Measurements from ENCODE around the gene CES2.
"Not testable (repeated sequence)": the region's sequence is repeated elsewhere in the genome, so short reads cannot be mapped to it uniquely, and the experiment has no call there.

The CES2 gene

DNA sequence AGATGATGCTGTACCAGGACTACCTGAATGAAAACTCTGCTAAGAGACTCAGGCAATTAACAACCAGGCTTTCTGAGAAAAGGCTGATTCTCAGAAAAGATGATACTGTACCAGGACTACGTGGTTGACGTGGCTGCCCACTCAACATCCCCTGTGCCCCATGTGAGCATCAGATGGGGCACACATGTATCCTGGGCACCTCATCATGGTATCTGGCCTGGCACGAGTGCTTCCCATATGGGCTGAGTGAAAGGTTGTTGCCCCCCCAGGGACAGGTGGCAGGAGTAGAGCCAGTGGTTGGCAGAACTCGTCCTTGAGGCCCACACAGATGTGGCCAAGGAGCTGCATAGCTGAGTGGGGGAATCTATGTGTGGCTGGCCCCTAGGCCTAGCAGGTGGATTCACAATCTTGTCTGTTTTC, 49.6 kb downstream of the CES2 start:
- no peak for DNase-seq

GRCh38 chr16:66986559-66986958, 51.2 kb downstream of the CES2 start:
- DNase-seq = no peak

- DNase-seq = no peak
Measured at GRCh38 chr16:66988197-66988788, 53.0 kb downstream of the CES2 start, which contains the start of gene CES4A. TSS of gene CES4A (plus strand) at chr16:66988589. CDS start at chr16:66988773, 184 bp downstream.

DNA sequence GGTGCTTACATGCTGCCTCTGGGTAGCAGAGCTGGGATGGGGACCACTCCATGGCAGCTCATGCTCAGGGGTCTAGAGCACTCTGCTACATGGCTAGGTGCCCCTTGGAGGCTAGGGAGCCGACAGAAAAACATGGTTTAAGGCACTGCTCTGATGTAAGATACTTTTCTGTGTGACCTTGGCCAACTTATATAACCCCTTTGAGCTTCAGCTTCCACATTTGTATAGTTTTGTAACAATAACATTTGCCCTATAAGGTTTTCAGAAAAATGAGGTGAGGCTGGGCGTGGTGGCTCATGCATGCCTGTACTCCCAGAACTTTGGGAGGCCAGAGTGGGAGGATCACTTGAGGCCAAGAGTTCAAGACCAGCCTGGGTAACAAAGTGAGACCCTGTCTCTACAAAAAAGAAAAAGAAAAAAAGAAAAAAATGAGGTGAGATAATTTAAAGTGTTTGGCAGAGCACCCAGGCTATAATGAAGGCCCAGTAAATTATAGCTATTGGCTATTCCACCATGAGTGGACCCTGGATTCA, 56.3 kb downstream of the CES2 start:
- DNase-seq = no peak

GRCh38 chr16:66993558-66993957, 58.2 kb downstream of the CES2 start:
- not testable (repeated sequence) for DNase-seq

All from NCI-H2029 (cell line).